Choroid plexus epithelial cell (primary cell): ENCODE measurements around the gene TDP2.

ENCODE experiments used
- DNase-seq: peaks from one replicate; pipeline ENCODE4 v3.0.0-alpha.2; 2010; ENCODE audit warnings: low read depth
- H3K4me3 ChIP-seq: 2 replicates; pipeline ENCODE4 v1.5.1; 2011; ENCODE audit warnings: low read depth, mild to moderate bottlenecking, control low read depth, low read length, moderate library complexity
- CTCF ChIP-seq: conservative IDR thresholded peaks from 2 replicates; pipeline ENCODE4 v1.5.1; 2011; ENCODE audit warnings: low read depth, mild to moderate bottlenecking, control low read depth, inconsistent platforms, low read length, moderate library complexity

TDP2 gene

GRCh38 chr6:24655215-24655614 is 11.5 kb downstream of the TDP2 start:
- no peak overlapping the region for H3K4me3 ChIP-seq
- no peak for DNase-seq
- TF ChIP-seq CTCF: no peak

- TF ChIP-seq CTCF: no peak
- DNase-seq: no peak
- no peak overlapping the region for H3K4me3 ChIP-seq
Observed at GRCh38 chr6:24650365-24650764, 16.3 kb downstream of the TDP2 start.

GRCh38 chr6:24649691-24650090 is 17.0 kb downstream of the TDP2 start:
- TF ChIP-seq CTCF: no peak
- no peak overlapping the region for H3K4me3 ChIP-seq
- DNase-seq: no peak

GRCh38 chr6:24648276-24648675 is 18.4 kb downstream of the TDP2 start:
- no peak overlapping the region for H3K4me3 ChIP-seq
- no peak for DNase-seq
- TF ChIP-seq CTCF: no peak

- peak; percentile 14 for DNase-seq
- no peak overlapping the region for H3K4me3 ChIP-seq
- TF ChIP-seq CTCF: no peak
Observed at GRCh38 chr6:24646771-24647170, 19.9 kb downstream of the TDP2 start.

- TF ChIP-seq CTCF: no peak
- no peak for DNase-seq
- H3K4me3 ChIP-seq: no peak overlapping the region
Observed at GRCh38 chr6:24644377-24644776, 22.3 kb downstream of the TDP2 start.

- DNase-seq: no peak
- TF ChIP-seq CTCF: no peak
- H3K4me3 ChIP-seq: no peak overlapping the region
Observed at GRCh38 chr6:24643920-24644319, 22.8 kb downstream of the TDP2 start.
